ENCODE results near the gene GGT1. TPM values are rescaled to one million over a fixed set of nuclear protein-coding genes. Genes with fewer than 3 reads are reported as not detected.

GGT1 gene
- 166 TPM for total RNA-seq

- DNase-seq (ENCODE audit: low spot score) (peak; percentile 73), ATAC-seq (peak; percentile 48)
Measured at GRCh38 chr22:24602847-24603769, at the start of gene GGT1. TSS of gene GGT1 (plus strand) at chr22:24603193. CDS start at chr22:24611082, 7,889 bp downstream.

GRCh38 chr22:24553597-24554312 is 49.2 kb upstream of the GGT1 start:
- peak; percentile 1 for ATAC-seq
- peak; percentile 73 for DNase-seq (ENCODE audit: low spot score)

GRCh38 chr22:24554313-24555164 is 48.5 kb upstream of the GGT1 start, which contains the start of gene GUCD1:
TSS of gene GUCD1 (minus strand) at chr22:24555138. CDS start at chr22:24554991, 147 bp downstream.
- DNase-seq (ENCODE audit: low spot score) (peak; percentile 69), ATAC-seq (peak; percentile 10)

DNA sequence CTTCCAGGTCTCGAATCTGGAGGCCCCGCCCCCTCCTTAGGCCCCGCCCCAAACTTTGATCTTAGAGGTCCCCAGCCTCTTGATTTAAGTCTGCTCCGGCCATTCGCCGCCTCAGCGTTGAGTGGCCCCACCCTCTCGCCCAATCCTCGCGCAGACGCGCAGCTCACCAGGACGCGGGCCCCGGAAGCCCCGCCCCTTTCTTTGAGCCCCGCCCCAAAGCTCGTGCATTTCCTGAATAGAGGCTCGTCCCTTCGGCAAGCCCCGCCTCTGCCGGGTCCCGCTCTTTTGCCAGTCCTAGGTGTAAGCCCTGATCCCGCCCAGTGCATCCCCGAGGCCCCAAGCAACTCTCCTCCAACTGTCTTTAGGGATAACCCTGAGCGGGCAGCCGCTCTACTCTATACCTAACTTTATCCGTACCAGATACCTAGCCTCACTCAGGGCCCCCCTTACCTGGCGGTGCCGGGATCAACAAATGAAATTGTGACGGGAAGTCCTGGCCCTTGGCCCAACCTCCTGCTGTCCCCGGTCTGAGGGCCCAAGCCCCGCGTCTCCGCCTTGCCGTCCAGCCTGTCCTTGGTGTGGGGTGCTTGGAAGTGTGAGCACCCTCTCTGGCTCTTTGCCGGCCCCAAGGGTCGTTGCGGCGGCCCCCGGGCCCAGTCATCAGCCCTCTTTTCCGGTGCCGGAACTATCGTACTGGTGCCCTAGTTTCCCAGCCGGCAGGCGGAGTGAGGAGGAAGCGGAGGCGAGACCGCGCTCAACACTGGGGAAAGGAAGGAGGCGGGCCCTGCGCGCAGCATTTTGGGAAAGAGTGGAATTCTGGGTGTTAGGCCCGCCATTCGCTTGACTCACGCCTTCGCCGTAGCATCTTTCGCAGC is 47.6 kb upstream of the GGT1 start, which contains the start of gene SNRPD3:
Gene SNRPD3 (plus strand): TSS at position 835 of the 875 bp plus-strand sequence. CDS start 1,676 bp downstream, outside the sequence.
- DNase-seq (ENCODE audit: low spot score) (peak; percentile 100), ATAC-seq (peak; percentile 80)

DNA sequence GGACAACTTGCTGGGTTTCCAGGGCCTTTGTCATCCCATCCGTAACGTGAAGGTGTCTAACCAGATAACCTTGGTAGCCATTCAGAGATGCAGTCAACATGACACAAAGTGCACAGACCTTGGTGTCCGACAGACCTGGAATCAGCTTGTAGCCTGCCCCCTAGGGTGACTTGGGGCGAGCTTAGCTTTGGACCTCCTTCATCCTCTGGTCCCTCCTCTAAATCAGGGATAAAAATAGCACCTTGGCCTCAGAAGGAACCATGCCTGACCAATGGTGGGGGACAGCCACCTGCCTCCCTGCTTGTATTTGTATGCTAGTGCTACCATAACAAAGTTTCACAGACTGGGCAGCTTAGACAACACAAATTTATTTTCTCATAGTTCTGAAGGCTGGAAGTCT is 43.5 kb upstream of the GGT1 start:
- DNase-seq (ENCODE audit: low spot score) (no peak), ATAC-seq (no peak)

DNA sequence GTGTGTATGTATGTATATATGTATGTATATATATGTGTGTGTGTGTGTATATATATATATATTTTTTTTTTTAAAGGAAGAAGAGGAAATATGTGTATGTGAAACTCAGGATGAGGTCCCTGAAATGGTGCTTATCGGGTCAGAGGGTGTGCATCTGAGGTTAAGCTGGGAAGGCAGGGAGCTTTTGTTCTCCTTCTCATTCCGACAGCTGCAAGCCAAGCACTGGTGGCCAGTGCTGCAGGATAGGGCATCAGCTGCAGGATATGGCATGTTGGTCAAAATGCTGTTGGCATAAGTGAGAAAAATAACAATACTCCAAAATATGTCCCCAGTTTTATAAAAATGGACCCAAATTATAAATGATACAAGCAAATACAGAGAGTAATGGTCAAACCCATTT is 39.7 kb upstream of the GGT1 start:
- no peak for DNase-seq (ENCODE audit: low spot score)
- no peak for ATAC-seq

DNA sequence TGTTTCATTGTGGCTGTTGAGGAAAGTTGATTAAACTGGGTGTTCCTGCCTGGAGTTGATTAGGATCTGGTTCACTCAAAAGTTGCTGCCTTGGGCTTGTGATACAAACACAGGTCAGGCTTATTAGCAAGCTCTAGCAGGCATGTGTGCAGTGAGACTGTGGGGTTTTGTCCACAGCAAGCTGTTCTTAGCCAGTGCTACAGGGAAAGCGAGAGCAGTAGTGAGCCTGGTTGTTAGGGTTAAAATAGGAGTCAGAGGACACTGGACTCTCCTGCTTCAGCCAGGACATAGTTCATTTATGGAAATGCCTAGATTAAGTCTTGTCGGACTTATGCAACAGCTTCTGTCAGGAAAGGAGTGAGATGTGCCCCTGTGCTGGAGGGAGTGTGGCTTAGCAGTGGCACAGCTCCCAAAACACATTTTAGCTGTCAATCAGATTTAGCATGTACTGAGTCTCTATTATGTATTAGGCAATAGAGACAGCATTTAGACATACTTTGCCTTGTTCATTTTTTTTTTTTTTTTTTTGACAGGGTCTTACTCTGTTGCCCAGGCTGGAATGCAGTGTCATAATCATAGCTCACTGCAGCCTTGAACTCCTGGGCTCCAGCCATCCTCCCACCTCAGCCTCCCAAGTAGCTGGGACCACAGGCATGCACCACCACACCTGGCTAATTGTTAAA is 38.5 kb upstream of the GGT1 start:
- ATAC-seq (peak; percentile 87), DNase-seq (ENCODE audit: low spot score) (peak; percentile 73)

DNA sequence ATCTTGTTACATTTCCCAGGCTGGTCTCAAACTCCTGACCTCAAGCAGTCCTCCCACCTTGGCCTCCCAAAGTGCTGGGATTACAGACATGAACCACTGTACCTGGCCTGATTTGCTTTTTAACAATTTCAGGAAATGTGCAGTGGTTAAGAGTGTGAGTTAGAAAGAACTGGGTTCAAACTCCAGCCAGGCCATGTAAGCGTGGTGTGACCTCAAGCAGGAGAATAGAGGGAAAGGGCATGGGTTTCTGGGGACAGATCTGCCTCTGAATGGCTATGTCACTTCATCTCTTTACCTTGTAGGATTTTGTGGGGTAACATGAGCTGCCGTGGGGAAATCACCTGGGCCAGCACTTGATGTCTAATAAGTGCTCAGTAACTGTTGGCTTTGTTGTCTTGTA is 37.9 kb upstream of the GGT1 start:
- ATAC-seq (peak; percentile 52), DNase-seq (ENCODE audit: low spot score) (no peak)

DNA sequence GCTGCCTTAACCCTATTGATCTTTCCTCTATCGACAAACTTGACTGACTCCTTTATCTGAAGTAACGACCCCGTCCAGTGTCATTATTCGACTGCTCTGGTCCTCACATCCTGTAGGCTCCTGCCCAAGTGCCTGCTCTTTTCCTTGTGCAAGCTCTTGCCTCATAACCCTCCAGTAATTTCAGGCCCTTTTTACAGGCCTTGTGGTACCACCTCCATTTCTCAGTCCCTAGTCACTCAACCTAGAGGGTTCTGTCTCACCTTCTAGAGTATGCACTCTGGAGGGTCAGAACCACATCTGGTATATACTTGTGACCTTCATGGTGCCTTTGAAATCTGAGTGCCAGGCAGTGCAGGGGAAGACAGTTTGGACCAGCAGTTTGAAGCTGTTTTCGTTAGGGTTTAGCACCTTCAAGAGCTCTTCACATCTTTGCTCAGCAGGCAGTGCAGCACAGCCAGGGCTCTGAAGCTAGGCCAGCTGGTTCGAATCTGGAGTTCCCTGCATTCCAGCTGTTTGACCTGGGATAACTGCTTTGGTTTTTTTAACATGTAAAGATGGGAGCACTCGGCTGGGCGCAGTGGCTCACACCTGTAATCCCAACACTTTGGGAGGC is 36.0 kb upstream of the GGT1 start:
- ATAC-seq (no peak), DNase-seq (ENCODE audit: low spot score) (no peak)

GRCh38 chr22:24567668-24568067 is 35.3 kb upstream of the GGT1 start:
- ATAC-seq (peak; percentile 4), DNase-seq (ENCODE audit: low spot score) (no peak)

DNA sequence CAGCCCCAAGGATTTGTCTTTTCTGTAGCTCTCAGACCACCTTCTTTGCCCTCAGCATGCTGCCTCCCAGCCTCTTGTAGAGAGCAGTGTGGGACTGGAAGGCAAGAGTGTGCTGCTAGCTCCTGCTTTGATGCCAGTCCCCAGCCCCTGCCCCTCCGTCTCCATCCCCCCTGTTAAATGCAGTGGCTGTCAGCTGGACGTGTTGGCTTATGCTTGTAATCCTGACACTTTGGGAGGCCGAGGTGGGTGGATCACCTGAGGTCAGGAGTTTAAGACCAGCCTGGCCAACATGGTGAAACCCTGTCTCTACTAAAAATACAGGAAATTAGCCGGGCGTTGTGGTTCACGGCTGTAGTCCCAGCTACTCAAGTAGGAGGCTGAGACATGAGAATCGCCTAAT is 31.7 kb upstream of the GGT1 start:
- peak; percentile 17 for ATAC-seq

DNA sequence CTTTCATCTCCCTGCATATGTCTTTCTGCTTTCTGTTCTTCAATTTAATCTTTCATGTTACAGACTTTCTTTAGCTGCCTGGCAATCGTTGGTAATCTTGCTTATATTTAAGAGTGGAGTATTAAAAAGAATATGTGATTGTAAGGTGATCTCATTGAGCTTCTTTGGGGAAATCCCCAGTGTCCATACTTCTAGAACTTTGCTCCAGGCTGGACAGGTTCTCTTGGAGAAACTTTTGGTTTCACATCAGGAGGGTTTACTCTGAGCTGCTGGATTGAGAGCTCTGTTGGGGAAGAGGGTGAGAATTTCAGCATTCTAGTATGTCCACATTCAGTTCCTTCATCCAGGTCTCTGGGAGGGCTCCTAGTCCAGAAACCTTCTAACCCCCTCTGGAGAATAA is 26.2 kb upstream of the GGT1 start:
- peak; percentile 67 for ATAC-seq
- DNase-seq (ENCODE audit: low spot score) = no peak

More for the DNA sequence above, 31.7 kb upstream of the GGT1 start:
- no peak for DNase-seq (ENCODE audit: low spot score)

DNA sequence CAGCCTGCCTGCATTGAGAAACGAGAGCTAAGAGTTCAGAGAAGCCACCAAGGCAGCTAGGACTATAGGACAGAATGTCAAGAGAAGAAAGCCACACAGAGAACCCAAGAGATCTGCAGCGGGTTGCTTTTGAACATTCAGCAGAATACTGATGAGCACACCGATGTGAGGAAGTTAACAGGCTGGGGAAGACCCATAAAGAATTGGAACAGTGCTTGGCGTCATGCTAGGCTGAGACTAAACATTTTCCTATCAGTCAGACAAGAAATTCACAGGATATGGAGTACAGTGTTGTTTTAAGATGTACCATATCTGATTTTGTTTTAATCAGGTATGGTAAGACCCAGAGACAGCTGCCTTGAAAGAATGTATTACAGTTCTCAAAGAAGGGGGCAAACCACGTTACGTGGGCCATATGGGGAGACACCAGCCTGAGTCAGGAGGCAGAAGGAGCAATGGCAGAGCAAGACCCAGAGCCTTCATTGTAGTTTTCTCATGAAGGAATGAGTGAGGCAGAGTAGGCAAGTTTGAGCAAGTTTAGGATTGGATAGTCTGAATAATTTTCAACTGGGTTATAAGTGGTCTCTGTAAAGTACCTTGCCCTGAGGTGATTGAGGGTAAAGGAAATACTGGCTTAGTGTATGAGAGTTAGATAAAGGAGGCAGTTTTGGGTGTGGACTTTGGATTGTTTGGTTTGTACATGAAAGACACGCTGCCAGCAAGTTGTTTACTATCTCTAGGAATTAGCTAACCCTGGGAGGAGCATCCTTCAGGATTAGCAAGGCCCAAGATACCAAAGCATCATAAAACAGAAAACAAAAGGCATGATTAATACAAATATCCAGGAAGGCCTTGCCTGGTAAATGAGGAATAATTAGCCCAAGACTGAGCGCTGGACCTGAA is 24.4 kb upstream of the GGT1 start:
- ATAC-seq (peak; percentile 65), DNase-seq (ENCODE audit: low spot score) (no peak)

GRCh38 chr22:24579258-24579601 is 23.8 kb upstream of the GGT1 start:
- ATAC-seq (no peak), DNase-seq (ENCODE audit: low spot score) (no peak)

DNA sequence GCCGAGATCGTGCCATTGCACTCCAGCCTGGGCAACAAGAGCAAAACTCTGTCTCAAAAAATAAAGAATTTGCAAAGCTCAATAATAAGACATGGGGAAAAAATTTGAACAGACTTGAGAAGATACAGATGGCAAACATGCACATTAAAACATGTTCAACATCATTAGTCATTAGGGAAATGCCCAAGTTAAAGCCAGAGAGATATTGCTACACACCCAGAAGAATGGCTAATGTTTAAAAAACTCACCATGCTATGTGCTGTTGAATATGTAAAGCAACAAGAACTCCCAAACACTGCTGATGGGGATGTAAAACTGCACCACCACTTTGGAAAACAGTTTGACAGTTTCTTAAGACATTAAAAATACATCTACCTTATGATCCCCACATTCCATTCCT is 22.7 kb upstream of the GGT1 start:
- ATAC-seq (no peak), DNase-seq (ENCODE audit: low spot score) (no peak)

DNA sequence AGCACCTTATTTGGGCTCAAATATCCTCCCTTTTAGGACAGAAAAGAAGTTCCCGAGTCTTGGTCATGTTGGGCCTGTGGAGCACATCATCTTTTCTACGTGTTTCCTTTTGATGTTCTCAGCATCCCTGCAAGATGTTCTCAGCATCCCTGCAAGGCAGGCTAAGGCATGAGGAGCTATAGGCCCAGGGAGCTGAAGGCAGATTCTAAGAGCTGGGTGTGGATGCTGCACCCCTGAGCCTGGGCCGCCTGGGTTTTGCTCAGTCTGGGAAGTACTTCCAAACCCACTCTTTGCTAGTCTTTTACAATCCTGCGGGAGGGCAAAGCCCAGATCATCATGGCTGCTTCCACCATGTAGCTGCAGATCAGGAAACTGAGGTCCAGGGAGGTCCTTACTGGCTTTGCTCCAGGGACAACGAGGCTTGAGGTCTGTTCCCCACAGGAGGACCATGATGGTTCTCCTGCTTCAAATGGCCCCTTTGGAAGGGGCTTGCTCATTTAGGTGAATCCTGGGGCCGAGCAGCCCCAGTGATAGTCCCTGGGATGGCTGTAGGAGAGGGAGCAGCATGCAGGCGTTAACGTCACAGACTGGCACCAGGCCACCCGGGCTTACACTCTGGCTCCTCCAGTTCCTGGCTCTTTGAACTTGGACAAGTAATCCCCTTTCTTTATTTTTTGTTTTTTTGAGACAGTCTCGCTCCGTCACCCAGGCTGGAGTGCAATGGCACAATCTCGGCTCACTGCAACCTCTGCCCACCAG is 20.8 kb upstream of the GGT1 start:
- ATAC-seq (no peak), DNase-seq (ENCODE audit: low spot score) (no peak)
